Islet of Langerhans (tissue), 1 donor: ENCODE data around the gene PLP2.
"Not testable (repeated sequence)": the region's sequence is repeated elsewhere in the genome, so short reads cannot be mapped to it uniquely, and the experiment has no call there.

Experiments used
- FAIRE-seq: peaks from one replicate; lab custom pipeline; 2011; peaks lifted over from hg19 to GRCh38; lab: Jason Lieb, UNC

PLP2 gene

DNA sequence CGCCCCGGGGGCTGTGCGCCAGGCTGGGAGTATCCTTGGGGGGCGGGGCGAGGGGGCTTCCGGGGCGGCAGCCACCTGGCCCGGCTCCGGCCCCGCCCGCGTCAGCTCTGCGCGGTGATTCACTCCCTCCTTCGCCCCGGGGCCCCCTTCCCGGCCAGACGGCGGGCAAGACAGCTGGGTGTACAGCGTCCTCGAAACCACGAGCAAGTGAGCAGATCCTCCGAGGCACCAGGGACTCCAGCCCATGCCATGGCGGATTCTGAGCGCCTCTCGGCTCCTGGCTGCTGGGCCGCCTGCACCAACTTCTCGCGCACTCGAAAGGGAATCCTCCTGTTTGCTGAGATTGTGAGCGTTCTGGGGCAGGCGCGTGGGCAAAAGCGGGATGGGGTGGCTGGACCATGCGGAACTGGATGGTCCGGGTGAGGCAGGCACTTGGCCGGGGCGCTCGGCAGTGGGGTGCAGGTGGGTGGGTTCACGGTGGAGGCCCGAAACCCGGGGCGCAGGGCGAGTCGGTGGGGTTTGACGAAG lies at the start of gene PLP2:
TSS of gene PLP2 (plus strand) at position 147 of the 528 bp plus-strand sequence. CDS start at position 250, 103 bp downstream.
- FAIRE-seq, result no peak

DNA sequence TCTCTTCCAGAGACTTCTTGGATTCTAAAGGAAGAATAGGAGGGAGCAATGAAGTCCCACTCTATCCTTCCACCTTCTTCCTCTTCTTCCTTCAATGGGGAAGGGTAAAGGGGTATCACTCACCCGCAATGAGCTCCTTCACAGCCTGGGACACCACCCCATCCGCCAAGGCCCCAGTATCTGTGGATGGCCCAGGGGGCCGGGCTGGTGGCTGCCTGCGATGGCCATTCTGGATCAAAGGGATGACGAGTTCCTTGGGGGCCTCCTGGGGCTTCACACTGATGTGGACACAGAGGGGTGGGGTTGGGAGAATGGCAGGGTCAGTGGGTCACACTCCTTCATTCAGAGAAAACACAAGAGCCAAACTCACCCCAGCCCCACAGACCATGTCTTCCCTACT lies 49.2 kb upstream of the PLP2 start:
- no peak for FAIRE-seq

DNA sequence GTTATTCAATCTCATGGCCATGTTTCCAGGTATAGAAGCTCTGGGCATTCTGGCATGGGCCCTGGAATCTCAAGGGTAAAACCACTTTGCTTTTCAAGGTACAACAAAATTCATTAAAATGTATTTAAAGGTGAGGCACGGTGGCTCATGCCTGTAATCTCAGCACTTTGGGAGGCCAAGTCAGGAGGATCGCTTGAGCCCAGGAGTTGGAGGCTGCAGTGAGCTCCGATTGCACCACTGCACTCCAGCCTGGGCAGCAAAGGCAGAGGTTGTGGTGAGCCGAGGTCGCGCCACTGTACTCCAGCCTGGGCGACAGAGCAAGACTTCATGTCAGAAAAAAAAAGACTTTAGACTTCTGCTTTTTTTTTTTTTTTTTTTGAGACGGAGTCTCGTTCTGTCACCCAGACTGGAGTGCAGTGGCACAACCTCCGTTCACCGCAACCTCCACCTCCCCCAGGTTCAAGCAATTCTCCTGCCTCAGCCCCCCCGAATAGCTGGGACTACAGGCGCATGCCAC lies 43.9 kb upstream of the PLP2 start:
- FAIRE-seq, result not testable (repeated sequence)

GRCh38 chrX:49129427-49129826 lies 42.3 kb upstream of the PLP2 start:
- FAIRE-seq, result no peak

DNA sequence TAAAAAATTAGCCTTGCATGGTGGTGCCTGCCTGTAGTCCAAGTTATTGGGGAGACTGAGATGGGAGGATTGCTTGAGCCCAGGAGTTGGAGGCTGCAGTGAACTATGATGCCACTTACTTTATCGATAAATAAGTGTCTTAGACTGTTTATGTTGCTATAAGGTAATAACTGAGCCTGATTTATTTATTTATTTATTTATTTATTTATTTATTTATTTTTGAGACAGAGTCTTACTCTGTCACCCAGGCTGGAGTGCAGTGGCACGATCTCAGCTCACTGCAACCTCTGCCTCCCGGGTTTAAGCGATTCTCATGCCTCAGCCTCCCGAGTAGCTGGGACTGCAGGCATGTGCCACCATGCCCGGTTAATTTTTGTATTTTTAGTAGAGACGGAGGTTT lies 39.4 kb upstream of the PLP2 start:
- not testable (repeated sequence) for FAIRE-seq

DNA sequence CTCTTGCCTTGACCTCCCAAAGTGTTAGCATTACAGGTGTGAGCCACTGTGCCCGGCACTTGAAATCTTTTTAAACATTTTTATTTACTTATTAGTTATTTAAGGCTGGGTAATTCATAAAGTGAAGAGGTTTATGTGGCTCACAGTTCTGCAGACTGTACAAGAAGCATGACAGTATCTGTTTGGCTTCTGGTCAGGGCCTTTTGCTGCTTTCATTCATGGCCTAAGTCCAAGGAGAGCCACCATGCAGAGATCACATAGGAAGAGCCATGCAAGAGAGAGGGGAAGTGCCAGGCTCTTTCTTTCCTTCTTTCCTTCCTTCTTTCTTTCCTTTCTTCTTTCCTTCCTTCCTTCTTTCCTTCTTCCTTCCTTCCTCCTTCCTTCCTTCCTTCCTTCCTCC lies 37.9 kb upstream of the PLP2 start:
- FAIRE-seq, result no peak

DNA sequence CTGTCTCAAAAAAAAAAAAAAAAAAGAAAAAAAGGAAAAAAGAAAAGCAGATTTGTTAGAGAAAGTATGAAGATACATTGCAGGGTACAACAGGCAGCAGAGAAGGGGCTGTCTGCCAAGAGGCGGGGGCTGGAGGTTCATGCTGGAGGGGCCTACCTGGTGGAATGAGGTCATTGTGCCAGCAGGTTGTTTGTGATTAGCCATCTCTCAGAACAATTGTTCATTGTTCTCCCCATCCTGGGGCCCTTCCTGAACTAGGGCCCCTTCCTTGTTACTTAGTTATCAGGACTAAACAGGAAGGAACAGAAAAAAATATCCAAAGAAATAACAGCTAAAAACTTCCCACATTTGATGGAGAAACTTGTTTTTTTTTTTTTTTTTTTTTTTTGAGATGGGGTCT lies 34.2 kb upstream of the PLP2 start:
- FAIRE-seq, result no peak

DNA sequence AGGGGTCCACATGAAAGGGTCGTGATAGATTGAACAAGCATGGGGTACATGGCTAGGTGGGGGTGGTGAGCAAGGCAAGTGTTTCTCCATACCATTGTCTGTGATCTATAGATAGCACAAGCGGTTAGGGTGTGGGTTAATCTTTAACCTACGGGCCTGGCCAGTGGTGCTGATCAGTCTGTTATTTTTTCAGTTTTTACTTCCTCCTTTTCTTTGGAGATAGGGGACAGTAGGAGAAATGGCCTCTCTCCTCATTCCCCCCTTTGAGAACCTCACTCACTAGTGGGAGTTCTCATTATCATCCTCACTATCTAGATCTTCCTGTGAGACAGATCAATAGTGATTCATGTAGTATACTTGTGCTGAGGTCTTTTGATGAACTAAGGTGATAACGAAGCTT lies 32.0 kb upstream of the PLP2 start:
- FAIRE-seq, result no peak

DNA sequence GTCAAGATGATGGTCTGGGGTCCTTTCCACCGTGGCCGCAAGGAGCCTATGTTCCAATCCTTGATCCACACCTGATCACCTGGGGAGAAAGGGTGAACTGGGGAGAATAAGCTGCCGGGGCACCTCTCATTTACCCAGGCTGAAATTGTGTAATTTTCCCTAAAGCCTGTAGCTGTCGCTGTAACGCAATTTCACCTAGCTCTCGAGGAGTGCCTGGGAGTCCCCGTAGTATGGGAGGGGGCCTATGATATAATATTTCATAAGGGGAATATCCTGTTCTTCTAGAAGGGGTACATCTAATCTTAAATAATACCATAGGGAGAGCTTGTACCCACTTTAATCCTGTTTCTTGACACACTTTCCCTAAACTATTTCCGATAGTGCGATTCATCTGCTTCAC lies 29.4 kb upstream of the PLP2 start:
- FAIRE-seq, result not testable (repeated sequence)

GRCh38 chrX:49143154-49143553 lies 28.5 kb upstream of the PLP2 start:
- FAIRE-seq, result not testable (repeated sequence)

GRCh38 chrX:49147282-49147681 lies 24.4 kb upstream of the PLP2 start:
- FAIRE-seq, result no peak

DNA sequence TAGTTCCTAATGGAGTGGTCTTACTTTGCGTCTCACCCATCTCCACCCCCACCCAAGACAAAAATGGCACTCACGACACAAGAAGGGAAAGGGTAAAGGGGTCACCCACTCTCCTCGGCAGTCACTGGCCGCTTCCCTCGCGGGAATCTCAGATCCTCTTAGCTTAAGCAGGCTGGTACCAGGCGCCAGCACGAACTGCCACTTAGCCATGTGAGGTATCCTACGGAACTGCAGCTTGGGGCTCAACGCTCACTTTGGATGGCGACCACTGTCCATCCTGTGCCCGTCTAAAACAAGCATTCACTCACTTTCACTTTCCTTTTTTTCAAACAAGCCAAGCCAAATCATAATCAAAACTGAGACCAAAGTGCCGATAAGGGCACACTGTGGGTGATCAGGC lies 23.8 kb upstream of the PLP2 start:
- FAIRE-seq, result no peak

DNA sequence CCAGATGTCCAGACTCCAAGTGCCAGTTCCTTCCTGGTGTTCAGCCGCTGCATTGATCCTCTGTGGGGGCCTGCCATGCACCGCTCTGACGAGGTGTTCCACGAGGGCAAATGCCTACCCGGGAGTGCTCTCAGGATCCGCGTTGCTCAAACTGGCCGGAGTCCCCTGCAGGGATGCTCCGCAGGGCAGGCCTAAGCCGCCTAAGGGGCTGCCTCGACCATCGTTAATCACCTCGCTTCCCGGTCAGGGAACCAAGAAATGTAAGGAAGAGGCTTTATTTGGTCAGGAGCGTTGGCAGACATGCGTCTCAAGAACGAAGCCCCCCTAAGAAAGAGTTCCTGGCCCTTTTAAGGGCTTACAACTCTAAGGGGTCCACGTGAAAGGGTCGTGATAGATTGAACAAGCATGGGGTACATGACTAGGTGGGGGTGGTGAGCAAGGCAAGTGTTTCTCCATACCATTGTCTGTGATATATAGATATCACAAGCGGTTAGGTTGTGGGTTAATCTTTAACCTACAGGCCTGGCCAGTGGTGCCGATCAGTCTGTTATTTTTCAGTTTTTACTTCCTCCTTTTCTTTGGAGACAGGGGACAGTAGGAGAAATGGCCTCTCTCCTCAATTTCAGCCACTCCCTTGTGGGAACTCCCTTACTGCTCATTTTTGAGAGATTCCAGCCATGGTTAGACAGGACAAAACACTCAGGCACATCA lies 23.2 kb upstream of the PLP2 start:
- not testable (repeated sequence) for FAIRE-seq

- FAIRE-seq, result not testable (repeated sequence)
Observed at GRCh38 chrX:49149291-49149690, 22.4 kb upstream of the PLP2 start.

GRCh38 chrX:49153467-49153866 lies 18.2 kb upstream of the PLP2 start:
- FAIRE-seq, result no peak

- FAIRE-seq, result no peak
Observed at GRCh38 chrX:49155243-49155899, 16.3 kb upstream of the PLP2 start.

DNA sequence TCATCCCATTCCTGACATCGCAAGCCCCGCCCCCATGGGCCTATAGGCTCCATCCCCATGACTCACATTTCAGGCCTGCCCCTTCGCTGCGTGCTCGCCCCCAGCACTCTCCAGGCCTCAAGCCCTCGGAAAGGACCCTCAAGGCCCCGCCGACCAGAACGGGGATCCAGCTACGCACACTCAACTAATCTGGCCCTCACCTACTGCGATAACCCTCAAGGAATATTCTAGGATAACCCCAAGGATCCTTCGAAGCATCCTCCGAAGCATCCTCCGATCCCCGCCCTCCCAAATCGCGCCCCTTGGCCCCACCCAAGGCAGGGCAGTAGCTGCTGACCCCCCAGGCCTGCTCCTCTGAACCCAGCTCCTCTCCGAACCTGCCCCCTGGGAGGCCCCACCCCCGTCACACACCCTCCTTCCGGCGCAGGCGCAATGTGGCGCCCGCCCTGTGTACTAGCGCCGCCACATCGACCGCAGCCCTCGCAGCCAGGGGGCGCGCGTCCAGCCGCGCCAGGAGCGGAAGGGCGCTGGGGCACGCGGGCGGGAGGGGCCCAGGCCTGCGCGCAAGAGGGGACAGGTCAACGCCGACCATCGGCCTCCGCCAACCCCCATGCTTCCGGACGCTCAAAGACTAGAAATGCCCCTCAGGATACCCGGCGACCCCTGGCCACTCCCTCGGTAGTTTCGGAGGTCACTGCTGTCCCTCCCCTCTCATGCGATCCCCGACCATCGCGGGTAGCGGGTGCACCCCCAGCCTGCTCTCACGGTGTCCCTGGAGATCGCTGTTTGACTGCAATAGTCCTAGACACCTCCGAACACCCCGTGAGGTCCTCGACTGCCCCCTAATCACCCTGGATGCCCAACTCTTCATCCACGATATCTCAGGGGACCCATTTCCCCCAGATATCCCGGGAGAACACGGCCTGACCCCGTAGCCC lies 15.5 kb upstream of the PLP2 start:
- no peak for FAIRE-seq

DNA sequence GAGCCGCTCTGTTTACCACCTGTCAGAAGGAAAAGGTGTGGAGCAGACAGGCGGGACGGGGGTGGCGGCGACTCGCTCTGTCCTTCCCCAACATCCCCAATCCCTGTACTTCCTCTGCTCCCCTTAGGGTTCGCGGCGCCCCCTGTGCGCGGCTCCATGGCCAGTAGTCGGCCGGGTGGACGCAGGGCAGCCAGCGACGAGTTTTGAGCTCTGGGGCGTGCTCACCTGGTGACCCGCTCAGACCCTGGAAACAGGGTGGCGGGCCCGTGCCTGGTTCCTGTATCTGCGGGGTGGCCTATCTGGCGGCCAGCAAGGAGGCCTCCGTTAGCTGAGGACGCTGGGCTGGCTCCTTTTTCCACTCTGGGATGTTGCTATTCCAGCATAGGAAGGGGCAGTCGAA lies 14.5 kb upstream of the PLP2 start:
- no peak for FAIRE-seq

DNA sequence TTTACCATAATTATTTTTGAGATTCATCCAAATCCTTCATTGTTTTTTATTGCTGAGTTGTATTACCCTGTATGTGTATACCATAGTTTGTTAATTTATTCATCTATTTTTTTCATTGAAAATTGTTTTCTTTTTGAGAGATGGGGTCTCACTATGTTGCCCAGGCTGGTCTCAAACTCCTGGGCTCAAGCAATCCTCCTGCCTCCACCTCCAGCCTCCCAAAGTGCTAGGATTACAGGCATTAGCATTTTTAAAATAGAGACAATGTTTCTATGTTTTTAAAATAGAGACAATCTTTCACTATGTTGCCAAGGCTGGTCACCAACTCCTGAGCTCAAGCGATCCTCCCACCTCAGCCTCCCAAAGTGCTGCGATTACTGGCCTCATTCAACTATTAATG lies 10.8 kb upstream of the PLP2 start:
- no peak for FAIRE-seq

DNA sequence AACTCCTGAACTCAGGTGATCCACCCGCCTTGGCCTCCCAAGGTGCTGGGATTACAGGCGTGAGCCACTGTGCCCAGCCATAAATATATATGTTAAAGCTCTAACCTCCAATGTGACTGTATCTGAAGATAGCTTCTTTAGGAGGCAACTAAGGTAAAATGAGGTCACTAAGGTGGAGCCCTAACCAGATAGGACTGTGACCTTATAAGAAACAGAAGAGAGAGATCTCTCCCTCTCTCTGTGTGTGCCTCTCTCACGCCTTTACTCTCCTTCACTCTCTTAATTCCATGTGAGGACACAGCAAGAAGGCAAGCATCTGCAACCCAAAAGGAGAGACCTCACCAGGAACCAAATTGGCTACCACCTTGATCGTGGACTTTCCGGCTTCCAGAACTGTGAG lies 10.1 kb upstream of the PLP2 start:
- no peak for FAIRE-seq

DNA sequence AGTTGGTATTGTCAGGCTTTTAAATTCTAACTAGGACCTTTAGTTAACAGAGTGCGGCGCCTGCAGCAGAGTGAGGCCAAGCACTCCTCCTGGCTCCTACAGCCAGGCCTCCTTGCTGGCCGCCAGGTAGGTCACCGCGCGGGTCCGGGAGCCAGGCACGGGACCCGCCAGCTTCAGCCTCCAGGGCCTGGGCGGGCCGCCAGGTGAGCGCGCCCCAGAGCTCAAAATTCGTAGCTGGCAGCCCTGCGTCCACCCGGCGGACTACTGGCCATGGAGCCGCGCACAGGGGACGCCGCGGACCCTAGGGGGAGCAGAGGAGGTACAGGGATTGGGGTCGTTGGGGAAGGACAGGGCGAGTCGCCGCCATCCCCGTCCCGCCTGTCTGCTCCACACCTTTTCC lies 9.1 kb upstream of the PLP2 start, which contains the start of gene MAGIX:
TSS of gene MAGIX (plus strand) at position 139 of the 400 bp plus-strand sequence. CDS start at position 271, 132 bp downstream.
- FAIRE-seq, result no peak
